NT2/D1 (cell line): Measurements from ENCODE around the gene SEC24D.

ENCODE experiments used
- SUZ12 ChIP-seq: IDR thresholded peaks from 2 replicates; pipeline ENCODE4 v1.6.1; 2011; ENCODE audit not compliant: insufficient read length, insufficient read depth; ENCODE audit errors: extremely low read depth
- YY1 ChIP-seq: IDR thresholded peaks from 2 replicates; pipeline ENCODE4 v1.6.1; 2011; ENCODE audit not compliant: insufficient read length, insufficient read depth
- ZNF274 ChIP-seq: IDR thresholded peaks from 2 replicates; pipeline ENCODE4 v1.6.1; 2011; ENCODE audit warnings: mild to moderate bottlenecking, low read depth, low read length

DNA sequence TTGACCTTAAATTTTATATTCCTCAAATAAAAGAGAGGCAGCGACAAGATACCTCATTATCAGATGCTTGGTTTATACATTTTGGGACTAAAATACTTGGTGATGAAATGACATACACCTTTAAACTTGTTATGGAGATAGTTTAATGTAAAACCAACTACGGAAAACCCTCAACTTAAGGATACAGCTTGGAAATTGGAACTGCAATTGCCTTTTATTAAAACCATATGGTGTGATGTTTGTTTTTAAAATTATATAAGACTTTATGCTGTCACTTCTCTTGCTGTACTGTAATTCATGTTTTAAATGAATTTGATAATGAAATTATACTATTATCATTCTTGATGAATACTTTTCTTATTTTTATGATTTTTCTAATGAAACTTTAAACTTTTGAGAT is 124.9 kb downstream of the SEC24D start:
- TF ChIP-seq YY1 (no peak), SUZ12 (no peak), ZNF274 (no peak)
